Measurements from ENCODE around the gene MYCBP2. TPM values are rescaled to one million over a fixed set of nuclear protein-coding genes. Genes with fewer than 3 reads are reported as not detected.

MYCBP2 gene
- total RNA-seq, 1 experiment from 2014 or later, result 57.8 TPM

- H3K36me3 ChIP-seq (ENCODE audit: insufficient read depth, low read length, poor library complexity, severe bottlenecking), result peaks cover 2% of the 10 kb centered on the region
- no peak overlapping the region for H3K27ac ChIP-seq (ENCODE audit: low read depth, low read length, poor library complexity, severe bottlenecking)
- CTCF ChIA-PET, result no interaction called here
- no TSS peak for BruUV-seq (replicated peaks)
- intact Hi-C loops (cut with micrococcal nuclease; ENCODE audit: unreplicated experiment), result no loop called here
- no peaks in the 10 kb centered on the region for H3K27me3 ChIP-seq (replicated peaks; ENCODE audit: insufficient read depth, low read depth, low read length, poor library complexity)
- DNase-seq (ENCODE audit: low spot score), result no peak
- H3K4me1 ChIP-seq (ENCODE audit: insufficient read depth, low read length, poor library complexity, severe bottlenecking), result no peaks in the 10 kb centered on the region
- no peak for TF ChIP-seq EZH2 (IDR thresholded peaks at IDR 0.05; ENCODE audit: borderline replicate concordance, low read depth, low read length, poor library complexity, severe bottlenecking)
- no peak for TF ChIP-seq CTCF (conservative IDR thresholded peaks at IDR 0.05; ENCODE audit: low read depth, low read length)
- no peaks in the 10 kb centered on the region for H3K9me3 ChIP-seq (ENCODE audit: low read depth, low read length, poor library complexity, severe bottlenecking)
- POLR2A ChIA-PET (ENCODE audit: low non-redundant PET), result no interaction called here
- no peak overlapping the region for H3K4me3 ChIP-seq (ENCODE audit: low read depth, low read length, poor library complexity, severe bottlenecking)
These were observed 27.3 kb downstream of the MYCBP2 start for GRCh38 chr13:77299587-77299986.

- Histone ChIP-seq H3K27ac (ENCODE audit: low read depth, low read length, poor library complexity, severe bottlenecking) (no peak overlapping the region), H3K4me1 (ENCODE audit: insufficient read depth, low read length, poor library complexity, severe bottlenecking) (no peaks in the 10 kb centered on the region), H3K9me3 (ENCODE audit: low read depth, low read length, poor library complexity, severe bottlenecking) (no peaks in the 10 kb centered on the region), H3K36me3 (ENCODE audit: insufficient read depth, low read length, poor library complexity, severe bottlenecking) (peaks cover 7% of the 10 kb centered on the region), H3K27me3 (replicated peaks; ENCODE audit: insufficient read depth, low read depth, low read length, poor library complexity) (no peaks in the 10 kb centered on the region), H3K4me3 (ENCODE audit: low read depth, low read length, poor library complexity, severe bottlenecking) (no peak overlapping the region)
- TF ChIP-seq EZH2 (IDR thresholded peaks at IDR 0.05; ENCODE audit: borderline replicate concordance, low read depth, low read length, poor library complexity, severe bottlenecking), result no peak
- TF ChIP-seq CTCF (conservative IDR thresholded peaks at IDR 0.05; ENCODE audit: low read depth, low read length), result no peak
- BruUV-seq (replicated peaks), result no TSS peak
- intact Hi-C loops (cut with micrococcal nuclease; ENCODE audit: unreplicated experiment), result no loop called here
- ChIA-PET CTCF (no interaction called here), POLR2A (ENCODE audit: low non-redundant PET) (no interaction called here)
- no peak for DNase-seq (ENCODE audit: low spot score)
These were observed 28.5 kb downstream of the MYCBP2 start for GRCh38 chr13:77298426-77298825.

GRCh38 chr13:77291774-77292173 lies 35.1 kb downstream of the MYCBP2 start:
- Histone ChIP-seq H3K4me3 (ENCODE audit: low read depth, low read length, poor library complexity, severe bottlenecking) (no peak overlapping the region), H3K27ac (ENCODE audit: low read depth, low read length, poor library complexity, severe bottlenecking) (no peak overlapping the region), H3K36me3 (ENCODE audit: insufficient read depth, low read length, poor library complexity, severe bottlenecking) (peaks cover 14% of the 10 kb centered on the region), H3K9me3 (ENCODE audit: low read depth, low read length, poor library complexity, severe bottlenecking) (peaks cover 3% of the 10 kb centered on the region), H3K27me3 (replicated peaks; ENCODE audit: insufficient read depth, low read depth, low read length, poor library complexity) (no peaks in the 10 kb centered on the region), H3K4me1 (ENCODE audit: insufficient read depth, low read length, poor library complexity, severe bottlenecking) (no peaks in the 10 kb centered on the region)
- no TSS peak for BruUV-seq (replicated peaks)
- TF ChIP-seq EZH2 (IDR thresholded peaks at IDR 0.05; ENCODE audit: borderline replicate concordance, low read depth, low read length, poor library complexity, severe bottlenecking), result no peak
- no peak for TF ChIP-seq CTCF (conservative IDR thresholded peaks at IDR 0.05; ENCODE audit: low read depth, low read length)
- intact Hi-C loops (cut with micrococcal nuclease; ENCODE audit: unreplicated experiment), result no loop called here
- DNase-seq (ENCODE audit: low spot score), result no peak
- ChIA-PET CTCF (no interaction called here), POLR2A (ENCODE audit: low non-redundant PET) (no interaction called here)
